Esophagus muscularis mucosa (tissue), 4 donors: Measurements from ENCODE around the gene IGF2R. TPM values are rescaled to one million over a fixed set of nuclear protein-coding genes. Genes with fewer than 3 reads are reported as not detected.

Source experiments
- DNase-seq: peaks from one replicate; pipeline ENCODE4 v3.0.0-alpha.2; 2017; ENCODE audit errors: extremely low spot score
- H3K27ac ChIP-seq, 4 donors: fragments of 200-600 bp; sonication (generic); replicated peaks in 1 of 4; 1 replicate in 3 of 4; 2 replicates in 1 of 4; pipeline ENCODE4 v1.5.1; 2016 to 2019; ENCODE audit warnings: mild to moderate bottlenecking in 1 of 4
- H3K27me3 ChIP-seq, 4 donors: fragments of 200-600 bp; sonication (generic); one replicate each; pipeline versions ENCODE4 v1.5.1 to v1.6.0; 2016 to 2019
- H3K36me3 ChIP-seq, 4 donors: fragments of 200-600 bp; sonication (generic); one replicate each; pipeline ENCODE4 v1.5.1; 2016 to 2019
- H3K4me1 ChIP-seq, 4 donors: fragments of 200-600 bp; sonication (generic); one replicate each; pipeline ENCODE4 v1.5.1; 2016 to 2019
- H3K4me3 ChIP-seq, 4 donors: fragments of 200-600 bp; sonication (generic); 1 replicate in 2 of 4; 2 replicates in 2 of 4; pipeline ENCODE4 v1.5.1; 2016 to 2019; ENCODE audit warnings: mild to moderate bottlenecking in 4 of 4, moderate library complexity in 1 of 4
- H3K9me3 ChIP-seq, 4 donors: fragments of 200-600 bp; sonication (generic); 1 replicate in 3 of 4; 2 replicates in 1 of 4; pipeline ENCODE4 v1.5.1; 2016 to 2019
- EP300 ChIP-seq: sonication (generic); formaldehyde crosslinking; IDR thresholded peaks from one replicate; pipeline ENCODE4 v1.6.1; 2017; ENCODE audit warnings: antibody characterized with exemption
- POLR2A ChIP-seq: fragments of 450-650 bp; IDR thresholded peaks from one replicate; pipeline ENCODE4 v1.6.1; 2017; ENCODE audit warnings: antibody characterized with exemption, moderate library complexity, mild to moderate bottlenecking, low read depth
- POLR2AphosphoS5 ChIP-seq, 2 donors: sonication (generic); formaldehyde crosslinking; IDR thresholded peaks; one replicate each; pipeline ENCODE4 v1.6.1; 2017; ENCODE audit warnings: antibody characterized with exemption in 2 of 2
- WGBS: methylation state at CpG from one replicate; pipeline ENCODE4 v1.1.5; 2018; 5-methylcytosine and 5-hydroxymethylcytosine counted together
- intact Hi-C: fragments of 100-400 bp; cut with DNase I; formaldehyde crosslinking; loops from one replicate; pipeline ENCODE4 v1.15.1; 2023
- total RNA-seq, 4 donors: library from RNA; depleted of rRNA; stranded (reverse); fragments of >200 nt; gene quantifications; one replicate each; pipeline versions ENCODE4 v1.1.0 to v1.2.1, GENCODE V29; 2016
- TF ChIP-seq, protein P1 (sequence below), 3 experiments: fragments of 200-600 bp in 2 of 3; fragments of 450-650 bp in 1 of 3; sonication (generic) in 2 of 3; IDR thresholded peaks; one replicate each; pipeline ENCODE4 v1.5.1; 2017 to 2019; ENCODE audit warnings: antibody characterized with exemption in 3 of 3, mild to moderate bottlenecking in 2 of 3, moderate library complexity in 1 of 3

The IGF2R gene
- total RNA-seq, 4 donors from 2014 or later: 43.6 to 75.3 (median 58.4) TPM

DNA sequence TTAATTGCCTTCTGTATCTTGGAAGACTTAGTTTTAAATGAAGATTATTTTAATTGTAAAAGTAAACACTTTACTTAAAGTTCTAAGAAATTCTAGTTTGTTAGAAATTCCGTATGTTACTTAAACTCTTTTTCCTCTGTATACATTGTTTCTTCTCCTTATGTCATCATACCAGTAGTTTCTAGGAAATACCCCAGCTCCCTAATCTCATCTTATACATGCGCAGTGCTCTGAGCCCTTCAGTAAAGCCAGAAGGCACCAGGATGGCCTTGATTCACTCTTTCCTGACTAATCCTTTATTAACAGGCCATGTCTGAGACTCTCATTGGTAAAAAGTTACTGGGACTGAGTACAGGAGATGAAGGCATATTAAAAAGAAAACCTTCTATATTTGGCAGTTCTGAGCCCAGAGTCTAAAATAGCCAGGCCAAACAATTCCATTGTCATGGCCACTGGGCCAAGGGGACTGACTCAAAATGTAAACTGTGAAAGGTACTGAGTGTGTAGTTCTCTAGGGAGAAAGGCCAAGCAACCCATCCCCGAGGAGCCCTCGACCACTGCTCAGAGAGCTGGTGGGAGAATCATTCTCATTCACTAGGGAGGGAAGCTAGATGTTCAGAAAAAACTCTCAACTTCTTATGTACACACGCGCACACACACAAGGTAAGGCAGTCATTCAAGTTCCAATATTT, 177.7 kb downstream of the IGF2R start:
- H3K27me3 ChIP-seq: no peaks in the 10 kb centered on the region
- intact Hi-C loops: no loop called here
- H3K36me3 ChIP-seq: no peaks in the 10 kb centered on the region
- DNase-seq: no peak
- peaks cover 3 to 33% (median 29%) of the 10 kb centered on the region in 4 donors for H3K4me1 ChIP-seq
- no peak overlapping the region for H3K4me3 ChIP-seq
- H3K27ac ChIP-seq: peak overlapping the region; percentile 63 to 79 (median 70)
- H3K9me3 ChIP-seq: no peaks in the 10 kb centered on the region
- WGBS: 67% methylated on average over 6 of the region's 6 CpGs
- TF ChIP-seq POLR2AphosphoS5 (IDR thresholded peaks at IDR 0.05) (peak in 1 of 2 donors; percentile 4), EP300 (no peak), POLR2A (no peak)
- TF ChIP-seq, protein P1, sequence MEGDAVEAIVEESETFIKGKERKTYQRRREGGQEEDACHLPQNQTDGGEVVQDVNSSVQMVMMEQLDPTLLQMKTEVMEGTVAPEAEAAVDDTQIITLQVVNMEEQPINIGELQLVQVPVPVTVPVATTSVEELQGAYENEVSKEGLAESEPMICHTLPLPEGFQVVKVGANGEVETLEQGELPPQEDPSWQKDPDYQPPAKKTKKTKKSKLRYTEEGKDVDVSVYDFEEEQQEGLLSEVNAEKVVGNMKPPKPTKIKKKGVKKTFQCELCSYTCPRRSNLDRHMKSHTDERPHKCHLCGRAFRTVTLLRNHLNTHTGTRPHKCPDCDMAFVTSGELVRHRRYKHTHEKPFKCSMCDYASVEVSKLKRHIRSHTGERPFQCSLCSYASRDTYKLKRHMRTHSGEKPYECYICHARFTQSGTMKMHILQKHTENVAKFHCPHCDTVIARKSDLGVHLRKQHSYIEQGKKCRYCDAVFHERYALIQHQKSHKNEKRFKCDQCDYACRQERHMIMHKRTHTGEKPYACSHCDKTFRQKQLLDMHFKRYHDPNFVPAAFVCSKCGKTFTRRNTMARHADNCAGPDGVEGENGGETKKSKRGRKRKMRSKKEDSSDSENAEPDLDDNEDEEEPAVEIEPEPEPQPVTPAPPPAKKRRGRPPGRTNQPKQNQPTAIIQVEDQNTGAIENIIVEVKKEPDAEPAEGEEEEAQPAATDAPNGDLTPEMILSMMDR (IDR thresholded peaks at IDR 0.05): no peak

DNA sequence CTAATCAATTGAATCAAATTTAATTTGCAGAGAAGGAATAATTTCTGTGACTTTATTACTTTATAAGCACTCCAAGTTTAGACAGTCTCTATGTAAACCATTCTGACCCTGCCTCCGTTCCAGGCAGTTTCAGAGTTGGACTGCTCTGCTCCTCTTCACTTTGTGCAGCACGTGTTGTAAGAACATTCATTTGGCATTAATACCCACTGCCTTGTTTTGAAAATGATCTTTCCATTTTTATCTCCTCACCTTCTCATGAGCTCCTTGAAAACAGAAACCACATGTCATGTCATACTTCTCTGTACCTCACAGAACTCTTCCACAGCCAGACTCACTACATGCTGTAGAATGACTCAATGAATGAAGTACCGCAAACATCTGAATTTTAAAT, 178.3 kb downstream of the IGF2R start:
- TF ChIP-seq POLR2AphosphoS5 (IDR thresholded peaks at IDR 0.05): peak in 1 of 2 donors; percentile 51
- TF ChIP-seq, protein P1 (IDR thresholded peaks at IDR 0.05): no peak
- TF ChIP-seq EP300: no peak
- no peak for TF ChIP-seq POLR2A
- H3K4me3 ChIP-seq: no peak overlapping the region
- intact Hi-C loops: no loop called here

DNA sequence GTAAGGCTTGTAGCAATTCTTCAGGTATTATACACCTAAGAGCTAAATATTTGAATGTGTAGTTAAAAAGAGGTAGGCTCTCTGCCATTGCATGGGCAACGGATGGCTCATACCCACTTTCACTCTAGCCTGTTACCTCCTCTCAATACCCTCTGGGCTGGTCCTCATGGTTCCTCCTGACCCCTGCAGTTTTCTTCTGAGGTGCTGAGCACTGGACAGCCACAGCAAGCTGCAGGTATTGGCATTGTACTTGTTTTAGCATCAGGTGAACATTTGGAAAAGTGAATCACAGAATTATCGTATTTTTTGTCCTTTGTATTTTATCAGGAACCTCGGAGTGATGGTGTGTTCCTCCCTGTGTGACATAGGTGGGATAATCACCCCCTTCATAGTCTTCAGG, 185.6 kb downstream of the IGF2R start:
- 100% methylated on average over 3 of the region's 3 CpGs for WGBS
- no peak for TF ChIP-seq EP300
- intact Hi-C loops: no loop called here
- Histone ChIP-seq H3K27ac (no peak overlapping the region), H3K27me3 (no peaks in the 10 kb centered on the region), H3K4me1 (peaks cover 0 to 10% (median 4%) of the 10 kb centered on the region in 4 donors), H3K4me3 (no peak overlapping the region), H3K36me3 (no peaks in the 10 kb centered on the region), H3K9me3 (peaks cover 0 to 8% (median 2%) of the 10 kb centered on the region in 4 donors)
- DNase-seq: peak; percentile 82

More for the DNA sequence above, 178.3 kb downstream of the IGF2R start:
- DNase-seq: no peak
- Histone ChIP-seq H3K27me3 (no peaks in the 10 kb centered on the region), H3K27ac (peak overlapping the region; percentile 63 to 79 (median 70)), H3K4me1 (peaks cover 3 to 27% (median 24%) of the 10 kb centered on the region in 4 donors), H3K36me3 (no peaks in the 10 kb centered on the region), H3K9me3 (no peaks in the 10 kb centered on the region)
- 49% methylated on average over 3 of the region's 3 CpGs for WGBS

DNA sequence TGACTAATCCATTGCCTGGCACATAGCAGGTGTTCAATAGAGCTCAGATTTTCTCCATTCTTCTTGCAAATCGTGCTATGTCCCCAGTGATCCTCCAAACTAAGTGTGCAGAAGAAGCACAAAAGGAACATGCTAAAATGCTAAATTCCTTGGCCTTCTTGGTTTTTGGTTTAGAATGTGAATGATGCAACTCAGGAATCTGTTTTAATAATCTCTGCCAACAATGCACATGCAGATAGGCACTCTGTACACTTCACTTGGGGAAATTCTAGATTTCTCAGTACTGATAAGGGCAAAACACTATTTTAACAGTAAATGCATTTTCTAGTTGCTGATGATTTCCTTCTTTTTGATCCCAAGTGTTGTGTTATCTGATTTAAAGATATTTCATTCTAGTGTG, 188.0 kb downstream of the IGF2R start:
- intact Hi-C loops: no loop called here
- TF ChIP-seq, protein P1 (IDR thresholded peaks at IDR 0.05): no peak
- no peak for TF ChIP-seq EP300
- TF ChIP-seq POLR2AphosphoS5 (IDR thresholded peaks at IDR 0.05): no peak
- no peak for TF ChIP-seq POLR2A
- DNase-seq: no peak
- H3K27ac ChIP-seq: no peak overlapping the region
- no peaks in the 10 kb centered on the region for H3K36me3 ChIP-seq
- H3K27me3 ChIP-seq: no peaks in the 10 kb centered on the region
- H3K4me1 ChIP-seq: peaks cover 0 to 11% (median 5%) of the 10 kb centered on the region in 4 donors
- H3K4me3 ChIP-seq: no peak overlapping the region
- H3K9me3 ChIP-seq: peaks cover 0 to 8% (median 2%) of the 10 kb centered on the region in 4 donors
- 91% methylated on average over 1 of the region's 1 CpG for WGBS

DNA sequence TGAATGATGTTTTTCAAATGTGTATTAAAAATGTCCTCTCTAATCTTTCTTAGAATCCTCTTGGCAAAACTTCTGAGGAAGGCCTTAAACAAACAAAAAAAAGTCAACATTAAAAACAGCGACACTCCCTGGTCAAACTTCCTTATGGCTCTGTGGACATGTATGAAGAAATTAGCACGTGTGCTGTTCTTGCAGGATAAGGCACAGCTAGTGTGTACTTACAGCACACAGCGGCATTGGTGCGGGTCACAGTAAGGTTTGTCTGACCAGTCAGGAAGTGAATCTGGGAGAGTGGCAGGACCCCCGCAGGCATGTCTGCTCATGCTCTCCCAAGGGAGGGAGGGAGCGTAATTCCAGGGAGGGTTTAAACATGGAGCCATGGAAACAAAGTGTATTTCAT, 191.6 kb downstream of the IGF2R start:
- Histone ChIP-seq H3K9me3 (no peaks in the 10 kb centered on the region), H3K4me3 (no peak overlapping the region), H3K27me3 (no peaks in the 10 kb centered on the region), H3K27ac (no peak overlapping the region), H3K4me1 (peaks cover 0 to 21% (median 20%) of the 10 kb centered on the region in 4 donors), H3K36me3 (no peaks in the 10 kb centered on the region)
- peak; percentile 74 for DNase-seq
- 83% methylated on average over 6 of the region's 6 CpGs for WGBS
- no peak for TF ChIP-seq EP300
- TF ChIP-seq POLR2A: no peak
- TF ChIP-seq, protein P1 (IDR thresholded peaks at IDR 0.05): no peak
- no peak for TF ChIP-seq POLR2AphosphoS5 (IDR thresholded peaks at IDR 0.05)
- intact Hi-C loops: no loop called here

Other genes starting within 250 kb of the IGF2R start
- 10 to 100 TPM; 62.7 to 96.9 (median 75.3) TPM for gene WTAP, start 241.6 kb upstream of the IGF2R start, total RNA-seq
- 1 to 10 TPM; 4.7 to 9.1 (median 6.9) TPM for gene ACAT2, start 207.0 kb upstream of the IGF2R start, total RNA-seq
- gene TCP1, start 179.5 kb upstream of the IGF2R start, total RNA-seq: 100 to 1,000 TPM; 103 to 140 (median 121) TPM
- 10 to 100 TPM; 63.3 to 92.9 (median 69.2) TPM for gene MRPL18, start 178.6 kb upstream of the IGF2R start, total RNA-seq
- gene PNLDC1, start 168.8 kb upstream of the IGF2R start, total RNA-seq: under 1 TPM in 1 of 4 donors, not detected in 3; 0.23 TPM
- gene MAS1, start 78.1 kb upstream of the IGF2R start, total RNA-seq: not detected
- gene SLC22A1, start 152.7 kb downstream of the IGF2R start, total RNA-seq: under 1 TPM in 3 of 4 donors, not detected in 1; 0.26 to 0.52 (median 0.33) TPM